ENCODE results near the gene CES5A. TPM values are rescaled to one million over a fixed set of nuclear protein-coding genes. Genes with fewer than 3 reads are reported as not detected.
A peak's percentile ranks its signal among the peaks of the same experiment; 100 is the strongest.
"Not testable (repeated sequence)": the region's sequence is repeated elsewhere in the genome, so short reads cannot be mapped to it uniquely, and the experiment has no call there.

The CES5A gene
- total RNA-seq, 1 donor from 2014 or later, result not detected

- no peaks in the 10 kb centered on the region for H3K9me3 Mint-ChIP-seq (ENCODE audit: unreplicated experiment)
- H3K4me3 Mint-ChIP-seq (ENCODE audit: unreplicated experiment), result no peak overlapping the region
- H3K36me3 Mint-ChIP-seq (ENCODE audit: unreplicated experiment), result no peaks in the 10 kb centered on the region
- peak; percentile 38 for DNase-seq (ENCODE audit: extremely low spot score, unreplicated experiment)
- no peak overlapping the region for H3K27ac Mint-ChIP-seq (ENCODE audit: unreplicated experiment)
- H3K27me3 Mint-ChIP-seq (ENCODE audit: unreplicated experiment), result no peaks in the 10 kb centered on the region
- no peaks in the 10 kb centered on the region for H3K4me1 Mint-ChIP-seq (ENCODE audit: unreplicated experiment)
- TF ChIP-seq CTCF (IDR thresholded peaks at IDR 0.05), result no peak
Observed at GRCh38 chr16:55824473-55825000, 50.6 kb downstream of the CES5A start.

- DNase-seq (ENCODE audit: extremely low spot score, unreplicated experiment), result peak; percentile 59
- no peaks in the 10 kb centered on the region for H3K4me1 Mint-ChIP-seq (ENCODE audit: unreplicated experiment)
- H3K9me3 Mint-ChIP-seq (ENCODE audit: unreplicated experiment), result no peaks in the 10 kb centered on the region
- no peak overlapping the region for H3K27ac Mint-ChIP-seq (ENCODE audit: unreplicated experiment)
- H3K27me3 Mint-ChIP-seq (ENCODE audit: unreplicated experiment), result no peaks in the 10 kb centered on the region
- no peak overlapping the region for H3K4me3 Mint-ChIP-seq (ENCODE audit: unreplicated experiment)
- no peaks in the 10 kb centered on the region for H3K36me3 Mint-ChIP-seq (ENCODE audit: unreplicated experiment)
- no peak for TF ChIP-seq CTCF (IDR thresholded peaks at IDR 0.05)
Observed at GRCh38 chr16:55822280-55822810, 52.8 kb downstream of the CES5A start.

GRCh38 chr16:55821210-55821609 is 54.0 kb downstream of the CES5A start:
- TF ChIP-seq CTCF (IDR thresholded peaks at IDR 0.05), result no peak
- Mint-ChIP-seq H3K4me1 (ENCODE audit: unreplicated experiment) (no peaks in the 10 kb centered on the region), H3K27ac (ENCODE audit: unreplicated experiment) (no peak overlapping the region), H3K4me3 (ENCODE audit: unreplicated experiment) (no peak overlapping the region), H3K36me3 (ENCODE audit: unreplicated experiment) (no peaks in the 10 kb centered on the region), H3K27me3 (ENCODE audit: unreplicated experiment) (no peaks in the 10 kb centered on the region), H3K9me3 (ENCODE audit: unreplicated experiment) (no peaks in the 10 kb centered on the region)
- DNase-seq (ENCODE audit: extremely low spot score, unreplicated experiment), result no peak

- peak; percentile 63 for DNase-seq (ENCODE audit: extremely low spot score, unreplicated experiment)
- no peak for TF ChIP-seq CTCF (IDR thresholded peaks at IDR 0.05)
- H3K4me3 Mint-ChIP-seq (ENCODE audit: unreplicated experiment), result no peak overlapping the region
- H3K36me3 Mint-ChIP-seq (ENCODE audit: unreplicated experiment), result no peaks in the 10 kb centered on the region
- no peaks in the 10 kb centered on the region for H3K4me1 Mint-ChIP-seq (ENCODE audit: unreplicated experiment)
- H3K27ac Mint-ChIP-seq (ENCODE audit: unreplicated experiment), result no peak overlapping the region
- no peaks in the 10 kb centered on the region for H3K9me3 Mint-ChIP-seq (ENCODE audit: unreplicated experiment)
- no peaks in the 10 kb centered on the region for H3K27me3 Mint-ChIP-seq (ENCODE audit: unreplicated experiment)
Observed at GRCh38 chr16:55820615-55821014, 54.6 kb downstream of the CES5A start.

- Mint-ChIP-seq H3K4me3 (ENCODE audit: unreplicated experiment) (no peak overlapping the region), H3K9me3 (ENCODE audit: unreplicated experiment) (no peaks in the 10 kb centered on the region), H3K27me3 (ENCODE audit: unreplicated experiment) (no peaks in the 10 kb centered on the region), H3K36me3 (ENCODE audit: unreplicated experiment) (no peaks in the 10 kb centered on the region), H3K4me1 (ENCODE audit: unreplicated experiment) (no peaks in the 10 kb centered on the region), H3K27ac (ENCODE audit: unreplicated experiment) (no peak overlapping the region)
- TF ChIP-seq CTCF (IDR thresholded peaks at IDR 0.05), result no peak
- DNase-seq (ENCODE audit: extremely low spot score, unreplicated experiment), result peak; percentile 32
Observed at GRCh38 chr16:55817236-55817912, 57.8 kb downstream of the CES5A start.

- H3K9me3 Mint-ChIP-seq (ENCODE audit: unreplicated experiment); H3K4me1 Mint-ChIP-seq (ENCODE audit: unreplicated experiment); H3K36me3 Mint-ChIP-seq (ENCODE audit: unreplicated experiment); H3K4me3 Mint-ChIP-seq (ENCODE audit: unreplicated experiment); H3K27ac Mint-ChIP-seq (ENCODE audit: unreplicated experiment); H3K27me3 Mint-ChIP-seq (ENCODE audit: unreplicated experiment): not testable (repeated sequence)
- peak; percentile 36 for DNase-seq (ENCODE audit: extremely low spot score, unreplicated experiment)
Observed at GRCh38 chr16:55816222-55816621, 59.0 kb downstream of the CES5A start.

All from osteocyte (in vitro differentiated cells).